Measurements from ENCODE around the gene PNMA6E. TPM values are rescaled to one million over a fixed set of nuclear protein-coding genes. Genes with fewer than 3 reads are reported as not detected.

The PNMA6E gene
- total RNA-seq, 1 experiment from 2014 or later = 0.03 TPM

DNA sequence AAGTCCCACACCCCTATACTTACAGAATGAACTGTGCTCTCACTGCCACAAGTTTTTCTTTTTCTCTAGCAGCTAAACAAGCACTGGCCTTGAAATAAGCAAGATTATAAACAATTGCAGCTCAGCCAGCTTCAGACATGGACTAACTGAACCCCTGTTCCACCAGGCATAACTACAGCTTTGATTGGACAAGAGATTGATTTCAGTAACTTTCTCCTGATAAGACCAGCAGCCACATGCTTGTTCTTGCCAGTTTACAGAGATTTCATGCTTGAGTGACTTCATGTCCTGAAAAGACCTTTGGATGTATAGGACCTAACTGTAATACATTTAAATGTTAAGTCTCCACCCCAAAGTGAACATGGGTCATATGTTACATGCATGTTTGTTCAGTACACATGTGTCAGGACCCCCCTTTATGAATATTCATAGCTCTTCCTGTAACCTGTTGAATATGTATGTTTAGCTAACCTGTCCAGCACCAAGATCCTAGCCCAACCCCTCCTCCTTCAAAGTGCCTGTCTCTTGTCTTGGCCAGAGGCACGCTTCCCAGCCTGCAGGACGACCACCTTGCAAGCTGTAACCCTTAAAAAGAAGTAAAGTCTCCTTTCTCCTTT, 39.3 kb downstream of the PNMA6E start:
- DNase-seq (ENCODE audit: low read depth) = no peak

- no peak for DNase-seq (ENCODE audit: low read depth)
These were observed 43.3 kb downstream of the PNMA6E start for GRCh38 chrX:153357877-153358276.

DNA sequence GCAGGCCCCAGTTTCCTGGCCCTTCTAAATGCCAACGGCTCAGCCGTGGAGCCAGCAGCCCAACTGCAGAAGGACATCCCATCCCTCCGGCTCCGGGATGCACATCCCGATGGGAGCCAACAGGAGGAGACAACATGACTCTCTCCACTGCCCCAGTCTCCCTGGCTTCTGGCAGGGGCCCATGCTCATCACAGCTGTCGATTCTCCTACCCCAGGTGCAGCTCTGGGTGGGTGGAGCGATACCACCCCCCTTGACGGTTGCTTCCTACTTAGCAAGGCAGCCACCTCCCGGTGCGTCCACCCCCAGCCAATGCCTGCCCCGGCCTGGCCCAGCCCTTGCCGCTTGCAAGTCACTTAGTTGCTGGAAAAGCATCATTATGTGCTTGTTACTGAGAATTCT, 47.7 kb downstream of the PNMA6E start:
- no peak for DNase-seq (ENCODE audit: low read depth)

DNA sequence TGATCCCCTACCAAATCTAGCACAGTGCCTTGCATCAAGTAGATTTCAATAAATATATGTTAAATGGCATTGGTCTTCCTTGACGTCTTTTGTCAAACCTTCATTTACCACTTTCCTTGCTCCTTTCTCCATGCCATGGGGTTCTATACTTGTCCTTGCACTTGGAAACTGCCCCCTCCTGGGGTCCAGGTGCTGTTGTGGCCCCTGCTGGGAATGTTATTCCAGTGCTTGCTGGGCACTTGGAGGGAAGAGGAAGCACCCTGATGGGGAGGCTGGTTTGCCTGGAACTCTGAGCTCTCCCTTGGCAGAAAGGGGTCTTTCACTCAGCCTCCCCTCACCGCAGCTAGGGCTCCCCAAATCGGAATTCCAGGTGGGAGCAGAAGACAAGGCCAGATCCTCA, 48.3 kb downstream of the PNMA6E start:
- DNase-seq (ENCODE audit: low read depth) = no peak

DNA sequence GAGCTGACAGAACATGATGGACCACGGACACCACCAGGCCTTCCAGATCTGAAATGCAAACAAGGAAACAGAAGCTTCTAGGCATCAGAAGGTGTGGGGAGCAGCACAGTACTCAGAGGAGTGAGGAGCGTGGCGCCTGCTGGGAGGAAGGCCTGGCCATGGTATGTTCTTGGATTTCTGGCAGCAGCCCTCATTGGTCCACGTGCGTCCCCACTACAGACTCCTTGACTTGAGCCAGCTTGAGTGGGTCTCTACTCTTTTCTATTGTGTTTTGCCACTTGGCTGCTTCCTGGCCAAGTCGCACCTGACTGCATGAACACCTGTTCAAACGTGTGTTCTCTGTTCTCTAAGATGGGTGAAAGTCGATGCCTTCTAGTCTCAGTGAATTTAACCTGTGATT, 49.2 kb downstream of the PNMA6E start:
- DNase-seq (ENCODE audit: low read depth) = no peak

DNA sequence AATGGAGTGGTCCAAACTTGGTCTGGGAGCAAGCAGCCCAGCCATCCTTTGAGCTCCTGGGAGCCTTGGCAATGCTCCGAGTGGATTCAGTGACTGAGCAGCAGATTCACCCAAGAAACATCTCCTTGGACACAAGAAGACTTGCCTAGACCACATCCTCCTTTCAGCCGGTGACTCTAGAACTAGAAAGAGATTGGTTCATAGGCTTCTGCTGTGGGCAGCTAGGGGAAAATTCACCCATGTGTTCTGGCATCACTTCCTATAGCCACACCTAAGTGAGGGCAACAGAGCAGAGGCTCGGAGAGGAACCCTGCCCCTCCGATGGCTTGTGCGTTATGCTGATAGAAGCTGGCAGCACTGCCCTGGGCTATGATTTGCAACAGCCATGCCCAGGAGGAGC, 51.2 kb downstream of the PNMA6E start:
- no peak for DNase-seq (ENCODE audit: low read depth)

DNA sequence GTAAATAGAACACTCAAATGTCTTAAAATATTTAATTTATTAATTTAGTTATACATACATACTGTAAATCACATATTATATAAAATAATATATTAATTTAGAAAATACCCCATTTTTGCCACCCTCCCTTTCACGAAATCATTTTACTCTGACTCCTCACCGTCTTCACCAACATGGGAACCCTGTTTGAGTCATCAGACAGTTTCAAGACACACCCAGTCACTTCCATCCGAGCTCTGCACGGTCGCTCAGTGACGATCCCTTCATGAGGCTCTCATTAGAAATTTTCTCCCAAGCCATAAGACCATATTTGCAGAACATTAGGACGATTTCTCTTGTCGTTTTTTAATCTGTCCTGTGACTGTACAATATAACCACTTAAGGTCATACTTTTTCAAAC, 52.7 kb downstream of the PNMA6E start:
- DNase-seq (ENCODE audit: low read depth) = no peak

DNA sequence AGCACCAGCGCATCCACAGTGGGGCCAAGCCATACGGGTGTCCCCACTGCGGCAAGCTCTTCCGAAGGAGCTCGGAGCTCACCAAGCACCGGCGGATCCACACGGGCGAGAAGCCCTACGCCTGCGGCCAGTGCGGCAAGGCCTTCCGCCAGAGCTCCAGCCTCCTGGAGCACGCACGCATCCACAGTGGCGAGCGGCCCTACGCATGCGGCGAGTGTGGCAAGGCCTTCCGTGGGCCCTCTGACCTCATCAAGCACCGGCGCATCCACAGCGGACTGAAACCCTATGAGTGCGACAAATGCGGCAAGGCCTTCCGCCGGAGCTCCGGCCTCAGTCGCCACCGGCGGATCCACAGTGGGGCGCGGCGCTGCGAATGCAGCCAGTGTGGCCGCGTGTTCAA, 53.6 kb downstream of the PNMA6E start:
- no peak for DNase-seq (ENCODE audit: low read depth)

Small RNAs within 50 kb of the gene (small RNA-seq; reads per million reads assigned to genes)
- gene AC152007.1 (not detected), gene RN7SL667P (not detected)

Other genes starting within 250 kb of the PNMA6E start
- gene MAGEA1, start 222.1 kb downstream of the PNMA6E start, total RNA-seq (2014; rRNA removed; shearing (Covaris generic)) = 14.1 and 15.2 TPM in 2 replicates
- gene PNMA6F, start 79.6 kb downstream of the PNMA6E start, total RNA-seq (2014; rRNA removed; shearing (Covaris generic)) = not detected in 2 replicates
- 5.0 and 7.1 TPM in 2 replicates for gene ZNF275, start 67.2 kb downstream of the PNMA6E start, total RNA-seq (2014; rRNA removed; shearing (Covaris generic))
- 0.08 and 0.10 TPM in 2 replicates for gene ZFP92, start 10.1 kb upstream of the PNMA6E start, total RNA-seq (2014; rRNA removed; shearing (Covaris generic))
- 0.84 and 1.8 TPM in 2 replicates for gene TREX2, start 44.7 kb upstream of the PNMA6E start, total RNA-seq (2014; rRNA removed; shearing (Covaris generic))
- 34.7 and 37.3 TPM in 2 replicates for gene HAUS7, start 69.2 kb upstream of the PNMA6E start, total RNA-seq (2014; rRNA removed; shearing (Covaris generic))
- 0.10 and 0.45 TPM in 2 replicates for gene BGN, start 93.6 kb upstream of the PNMA6E start, total RNA-seq (2014; rRNA removed; shearing (Covaris generic))
- gene ATP2B3, start 116.3 kb upstream of the PNMA6E start, total RNA-seq (2014; rRNA removed; shearing (Covaris generic)) = 0.03 TPM in 1 of 2 replicates, not detected in the other
- 74.4 and 82.3 TPM in 2 replicates for gene CCNQ, start 197.8 kb upstream of the PNMA6E start, total RNA-seq (2014; rRNA removed; shearing (Covaris generic))
- not detected in 2 replicates for gene DUSP9, start 245.9 kb upstream of the PNMA6E start, total RNA-seq (2014; rRNA removed; shearing (Covaris generic))